Measurements from ENCODE around the gene NBAS. TPM values are rescaled to one million over a fixed set of nuclear protein-coding genes. Genes with fewer than 3 reads are reported as not detected.

The NBAS gene
- total RNA-seq, 3 donors from 2014 or later (not counting 1 experiment from before 2014, with no cell fraction given) = 27.8 to 34.7 (median 29.2) TPM

GRCh38 chr2:15162620-15163019, 398.5 kb downstream of the NBAS start:
- Histone ChIP-seq H3K4me1 (ENCODE audit: control insufficient read depth, insufficient read depth, low read length) (no peaks in the 10 kb centered on the region), H3K4me3 (ENCODE audit: low read length) (no peak overlapping the region), H3K36me3 (ENCODE audit: control insufficient read depth, insufficient read depth, low read length) (peaks cover 4% of the 10 kb centered on the region), H3K9me3 (ENCODE audit: control insufficient read depth, insufficient read depth, low read length) (no peaks in the 10 kb centered on the region), H3K27me3 (ENCODE audit: control insufficient read depth, insufficient read depth, low read length) (no peaks in the 10 kb centered on the region), H3K27ac (ENCODE audit: low read length) (no peak overlapping the region)
- WGBS (ENCODE audit: insufficient coverage) = 94% methylated on average over 3 of the region's 3 CpGs
- H3K9me3 Mint-ChIP-seq = no peaks in the 10 kb centered on the region
- DNase-seq = no peak
- intact Hi-C loops (cut with micrococcal nuclease) = no loop called here
- H3K27me3 Mint-ChIP-seq (ENCODE audit: low read depth in 2 of 2) = no peaks in the 10 kb centered on the region
- no peak overlapping the region for H3K27ac Mint-ChIP-seq
- H3K4me3 Mint-ChIP-seq = no peak overlapping the region
- ATAC-seq = no peak
- no peaks in the 10 kb centered on the region for H3K4me1 Mint-ChIP-seq
- H3K36me3 Mint-ChIP-seq = no peaks in the 10 kb centered on the region
- no peak for TF ChIP-seq CTCF (IDR thresholded peaks at IDR 0.05)

GRCh38 chr2:15160201-15160991, 400.7 kb downstream of the NBAS start:
- ATAC-seq (no peak), DNase-seq (no peak)
- no peak overlapping the region for H3K27ac Mint-ChIP-seq

GRCh38 chr2:15159751-15160177, 401.4 kb downstream of the NBAS start:
- ATAC-seq = no peak
- H3K4me3 ChIP-seq (ENCODE audit: low read length) = no peak overlapping the region
- H3K27ac Mint-ChIP-seq = no peak overlapping the region
- WGBS (ENCODE audit: insufficient coverage) = 50% methylated on average over 2 of the region's 3 CpGs
- H3K4me1 ChIP-seq (ENCODE audit: control insufficient read depth, insufficient read depth, low read length) = no peaks in the 10 kb centered on the region
- peak in 1 of 2 donors; percentile 47 for DNase-seq
- no peaks in the 10 kb centered on the region for H3K27me3 ChIP-seq (ENCODE audit: control insufficient read depth, insufficient read depth, low read length)
- H3K36me3 ChIP-seq (ENCODE audit: control insufficient read depth, insufficient read depth, low read length) = no peaks in the 10 kb centered on the region
- H3K4me3 Mint-ChIP-seq = no peak overlapping the region
- no peaks in the 10 kb centered on the region for H3K36me3 Mint-ChIP-seq
- TF ChIP-seq CTCF (IDR thresholded peaks at IDR 0.05) = no peak
- no peaks in the 10 kb centered on the region for H3K27me3 Mint-ChIP-seq (ENCODE audit: low read depth in 2 of 2)
- no peak overlapping the region for H3K27ac ChIP-seq (ENCODE audit: low read length)
- intact Hi-C loops (cut with micrococcal nuclease) = loop anchor here (10.0 kb wide), 1 partner anchor 815 kb away; no protein-coding TSS in a partner anchor
- H3K9me3 Mint-ChIP-seq = no peaks in the 10 kb centered on the region
- H3K9me3 ChIP-seq (ENCODE audit: control insufficient read depth, insufficient read depth, low read length) = no peaks in the 10 kb centered on the region
- no peaks in the 10 kb centered on the region for H3K4me1 Mint-ChIP-seq

More at GRCh38 chr2:15160201-15160991, 400.7 kb downstream of the NBAS start:
- TF ChIP-seq CTCF (IDR thresholded peaks at IDR 0.05) = no peak
- H3K36me3 Mint-ChIP-seq = no peaks in the 10 kb centered on the region
- H3K27ac ChIP-seq (ENCODE audit: low read length) = no peak overlapping the region
- no peaks in the 10 kb centered on the region for H3K27me3 Mint-ChIP-seq (ENCODE audit: low read depth in 2 of 2)
- H3K9me3 Mint-ChIP-seq = no peaks in the 10 kb centered on the region
- no peak overlapping the region for H3K4me3 Mint-ChIP-seq
- 85% methylated on average over 8 of the region's 9 CpGs for WGBS (ENCODE audit: insufficient coverage)
- no peaks in the 10 kb centered on the region for H3K4me1 ChIP-seq (ENCODE audit: control insufficient read depth, insufficient read depth, low read length)
- H3K36me3 ChIP-seq (ENCODE audit: control insufficient read depth, insufficient read depth, low read length) = no peaks in the 10 kb centered on the region
- H3K4me3 ChIP-seq (ENCODE audit: low read length) = no peak overlapping the region
- H3K27me3 ChIP-seq (ENCODE audit: control insufficient read depth, insufficient read depth, low read length) = no peaks in the 10 kb centered on the region
- intact Hi-C loops (cut with micrococcal nuclease) = no loop called here
- H3K9me3 ChIP-seq (ENCODE audit: control insufficient read depth, insufficient read depth, low read length) = no peaks in the 10 kb centered on the region
- H3K4me1 Mint-ChIP-seq = no peaks in the 10 kb centered on the region

All from natural killer cell (primary cell).